HL-60/S4 (cell line): ENCODE results near the gene FCRL5.

Source experiments
- in situ Hi-C: fragments of 300-500 bp; cut with MboI; formaldehyde crosslinking; loops from 2 replicates; pipeline ENCODE4 v1.14.3; 2022; ENCODE audit warnings: low sequenced_read_pairs

The FCRL5 gene

GRCh38 chr1:157532569-157532968 is 19.7 kb downstream of the FCRL5 start:
- in situ Hi-C loops = no loop called here

GRCh38 chr1:157523774-157524493 is 28.4 kb downstream of the FCRL5 start:
- in situ Hi-C loops = no loop called here

- in situ Hi-C loops = no loop called here
Measured at GRCh38 chr1:157521056-157521455, 31.3 kb downstream of the FCRL5 start.

GRCh38 chr1:157520386-157520935 is 31.9 kb downstream of the FCRL5 start:
- in situ Hi-C loops = no loop called here

- in situ Hi-C loops = no loop called here
Measured at GRCh38 chr1:157519451-157519850, 32.9 kb downstream of the FCRL5 start.

- in situ Hi-C loops = no loop called here
Measured at GRCh38 chr1:157517016-157517415, 35.3 kb downstream of the FCRL5 start.

GRCh38 chr1:157515709-157516108 is 36.6 kb downstream of the FCRL5 start:
- in situ Hi-C loops = no loop called here

GRCh38 chr1:157515141-157515540 is 37.2 kb downstream of the FCRL5 start:
- in situ Hi-C loops = no loop called here

GRCh38 chr1:157512036-157512969 is 40.0 kb downstream of the FCRL5 start:
- in situ Hi-C loops = no loop called here

GRCh38 chr1:157509546-157510232 is 42.6 kb downstream of the FCRL5 start:
- in situ Hi-C loops = no loop called here

- in situ Hi-C loops = no loop called here
Measured at GRCh38 chr1:157505481-157506272, 46.6 kb downstream of the FCRL5 start.

GRCh38 chr1:157504646-157505045 is 47.7 kb downstream of the FCRL5 start:
- in situ Hi-C loops = no loop called here

- in situ Hi-C loops = loop anchor here (10.0 kb wide), 1 partner anchor 305 kb away; no protein-coding TSS in a partner anchor
Measured at GRCh38 chr1:157499521-157499920, 52.8 kb downstream of the FCRL5 start.

GRCh38 chr1:157498736-157499090 is 53.6 kb downstream of the FCRL5 start:
- in situ Hi-C loops = loop anchor here (10.0 kb wide), 1 partner anchor 304 kb away; no protein-coding TSS in a partner anchor

- in situ Hi-C loops = loop anchor here (10.0 kb wide), 1 partner anchor 303 kb away; no protein-coding TSS in a partner anchor
Measured at GRCh38 chr1:157497987-157498735, 54.2 kb downstream of the FCRL5 start.

- in situ Hi-C loops = loop anchor here (10.0 kb wide), 1 partner anchor 302 kb away; no protein-coding TSS in a partner anchor
Measured at GRCh38 chr1:157497284-157497683, 55.0 kb downstream of the FCRL5 start.

GRCh38 chr1:157496121-157496526 is 56.2 kb downstream of the FCRL5 start:
- in situ Hi-C loops = loop anchor here (10.0 kb wide), 1 partner anchor 301 kb away; no protein-coding TSS in a partner anchor

GRCh38 chr1:157495285-157495684 is 57.0 kb downstream of the FCRL5 start:
- in situ Hi-C loops = loop anchor here (10.0 kb wide), 1 partner anchor 300 kb away; no protein-coding TSS in a partner anchor

- in situ Hi-C loops = loop anchor here (10.0 kb wide), 1 partner anchor 299 kb away; no protein-coding TSS in a partner anchor
Measured at GRCh38 chr1:157494093-157494492, 58.2 kb downstream of the FCRL5 start.
